ENCODE data around the gene PCNX3.

DNA sequence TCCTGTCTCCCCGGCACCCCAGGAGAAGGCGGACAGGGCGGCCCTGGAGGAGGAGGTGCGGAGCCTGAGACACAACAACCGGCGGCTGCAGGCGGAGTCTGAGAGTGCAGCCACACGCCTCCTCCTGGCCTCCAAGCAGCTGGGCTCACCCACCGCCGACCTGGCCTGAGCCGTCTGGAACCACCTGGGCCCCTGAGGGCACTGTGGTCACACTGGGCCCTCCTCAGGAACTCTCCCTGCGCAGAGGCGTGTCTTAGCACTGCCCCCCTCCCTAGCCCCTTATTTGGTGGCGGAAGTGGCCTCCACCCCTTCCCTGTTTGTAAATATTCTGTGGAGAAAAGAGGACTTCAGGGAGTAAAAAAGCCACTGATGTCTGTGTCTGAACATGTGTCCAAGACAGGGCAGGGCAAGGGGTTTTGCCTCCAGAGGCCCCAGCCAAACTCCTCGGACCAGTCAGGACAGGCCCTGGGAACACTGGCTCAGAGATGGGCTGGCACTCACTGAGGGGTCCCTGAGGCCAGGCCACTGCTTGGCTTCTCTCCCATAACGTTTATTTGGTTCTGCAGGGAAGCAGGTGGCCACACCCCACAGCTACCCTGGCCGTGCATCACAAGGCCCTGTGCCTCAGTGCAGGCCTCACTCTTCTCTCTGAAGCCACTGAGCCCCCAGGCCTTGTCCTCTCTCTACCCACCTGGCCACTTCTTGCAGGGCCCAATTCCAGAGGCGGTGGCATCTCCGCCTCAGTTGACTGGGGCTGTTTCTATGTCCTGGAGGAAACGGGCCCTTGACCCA lies 35.2 kb downstream of the PCNX3 start:
- TF ChIP-seq PAX5 (IDR thresholded peaks at IDR 0.05; ENCODE audit: insufficient read depth, low read length, severe bottlenecking) (no peak), POLR2A (IDR thresholded peaks at IDR 0.05; ENCODE audit: low read depth, low read length) (no peak), TAF1 (IDR thresholded peaks at IDR 0.05; ENCODE audit: low read depth, low read length) (no peak), POLR2AphosphoS5 (IDR thresholded peaks at IDR 0.05; ENCODE audit: low read depth, low read length) (no peak; the same call in 1 of the 2 replicates), SPI1 (IDR thresholded peaks at IDR 0.05; ENCODE audit: low read depth, low read length) (no peak), POU2F2 (IDR thresholded peaks at IDR 0.05; ENCODE audit: low read depth, low read length) (no peak)
